NT2/D1 (cell line): ENCODE measurements around the gene KIFC3.

Source experiments
- YY1 ChIP-seq: IDR thresholded peaks from 2 replicates; pipeline ENCODE4 v1.6.1; 2011; ENCODE audit not compliant: insufficient read length, insufficient read depth
- ZNF274 ChIP-seq: IDR thresholded peaks from 2 replicates; pipeline ENCODE4 v1.6.1; 2011; ENCODE audit warnings: mild to moderate bottlenecking, low read depth, low read length

DNA sequence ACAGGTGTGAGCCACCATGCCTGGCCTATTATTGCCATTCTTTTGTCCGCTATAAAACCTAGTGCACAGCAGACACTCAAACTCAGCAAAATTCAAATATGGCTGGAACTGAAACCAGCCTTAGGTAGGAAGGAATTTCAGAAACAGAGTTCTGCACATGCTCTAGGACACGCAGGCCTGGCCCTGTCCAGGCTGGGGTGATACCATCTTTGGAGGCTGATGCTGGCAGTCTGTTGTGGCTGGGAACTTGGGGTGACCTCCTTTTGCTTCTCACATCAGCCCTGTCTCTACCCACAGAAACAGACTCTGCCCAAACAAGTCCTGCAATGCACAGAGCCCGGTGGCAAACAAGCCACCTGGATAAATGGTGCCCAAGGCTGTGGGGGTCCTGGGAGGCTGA, 12.6 kb upstream of the KIFC3 start:
- TF ChIP-seq YY1 (no peak), ZNF274 (no peak)
